ENCODE measurements around the gene KLF13.

The KLF13 gene

GRCh38 chr15:31317421-31318327 lies 9.0 kb upstream of the KLF13 start:
- no peak for DNase-seq

DNA sequence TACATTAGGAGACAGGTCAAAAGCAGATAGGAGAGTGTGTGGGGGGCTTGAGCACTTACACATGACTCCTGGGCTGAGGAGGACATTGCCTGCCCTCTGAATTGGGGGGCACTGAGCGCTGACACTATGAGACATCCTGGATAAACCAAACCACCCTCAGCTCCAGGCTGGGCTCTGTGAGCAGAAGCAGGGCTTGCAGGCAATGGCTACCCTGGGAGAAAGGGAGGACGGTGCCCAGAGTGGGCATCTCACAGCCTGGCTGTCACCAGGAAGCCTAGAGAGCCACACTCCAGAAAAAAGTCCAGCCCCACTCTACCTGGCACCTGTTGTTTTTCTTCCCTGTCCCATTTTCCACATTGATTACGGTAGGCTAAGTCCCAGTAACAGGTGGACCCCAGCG lies 8.2 kb upstream of the KLF13 start:
- no peak for DNase-seq

DNA sequence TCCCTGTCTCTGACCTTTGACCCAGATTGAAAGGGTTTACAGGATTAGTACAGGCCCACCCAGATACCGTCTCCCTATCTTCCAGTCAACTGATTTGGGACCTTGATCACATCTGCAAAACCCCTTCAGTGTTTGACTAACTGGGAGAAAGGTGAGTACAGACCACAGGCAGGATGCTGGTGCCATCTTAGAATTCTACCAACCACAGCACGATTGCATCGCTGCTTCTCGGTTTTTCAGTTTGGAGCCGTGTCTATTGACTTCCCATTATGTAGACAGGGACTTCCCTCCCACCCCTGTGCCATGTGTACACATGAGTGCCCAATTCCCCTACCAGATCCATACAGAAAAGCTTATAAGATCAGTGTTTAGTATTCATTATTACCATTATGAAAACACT lies 6.6 kb upstream of the KLF13 start:
- no peak for DNase-seq

GRCh38 chr15:31321418-31321817 lies 5.2 kb upstream of the KLF13 start:
- DNase-seq = no peak

DNA sequence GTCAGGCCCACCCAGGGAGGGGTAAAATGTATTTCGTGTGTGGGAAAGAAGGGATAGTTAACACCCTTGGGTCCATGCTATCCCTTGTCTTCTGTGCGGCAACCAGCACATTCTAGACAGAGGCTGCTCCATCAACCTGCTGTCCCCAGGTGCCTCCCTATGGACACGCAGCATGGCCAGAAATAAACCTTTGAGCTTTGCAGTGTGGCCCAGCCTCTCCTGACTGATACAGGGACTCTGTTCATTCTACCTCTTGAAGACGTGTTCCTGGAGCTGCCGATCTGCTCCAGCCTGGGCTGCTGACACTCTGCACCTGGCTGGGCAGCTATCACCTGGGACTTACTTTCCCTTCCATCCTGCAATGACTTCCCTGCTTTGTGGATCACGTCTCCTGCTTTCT lies 4.1 kb upstream of the KLF13 start:
- DNase-seq = no peak

DNA sequence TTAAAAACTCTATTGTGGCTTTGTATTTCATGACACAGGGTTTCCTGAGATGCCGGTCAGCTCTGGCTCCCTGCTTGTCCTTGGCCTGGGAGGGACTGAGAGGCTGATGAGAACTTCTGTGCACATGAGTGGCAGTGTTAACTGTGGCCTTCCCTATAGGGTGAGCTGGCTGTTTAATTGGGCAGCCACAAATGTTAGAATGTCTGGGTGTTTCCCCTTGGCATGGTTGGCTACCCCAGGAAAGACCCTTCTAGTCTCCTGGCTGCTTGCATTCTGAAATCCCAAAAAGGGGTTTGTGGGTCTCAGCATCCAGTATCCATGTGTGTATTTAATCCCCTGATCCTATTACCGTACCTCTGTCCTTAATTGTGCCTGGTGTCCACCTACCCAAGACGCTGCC lies 3.0 kb upstream of the KLF13 start:
- DNase-seq = no peak

DNA sequence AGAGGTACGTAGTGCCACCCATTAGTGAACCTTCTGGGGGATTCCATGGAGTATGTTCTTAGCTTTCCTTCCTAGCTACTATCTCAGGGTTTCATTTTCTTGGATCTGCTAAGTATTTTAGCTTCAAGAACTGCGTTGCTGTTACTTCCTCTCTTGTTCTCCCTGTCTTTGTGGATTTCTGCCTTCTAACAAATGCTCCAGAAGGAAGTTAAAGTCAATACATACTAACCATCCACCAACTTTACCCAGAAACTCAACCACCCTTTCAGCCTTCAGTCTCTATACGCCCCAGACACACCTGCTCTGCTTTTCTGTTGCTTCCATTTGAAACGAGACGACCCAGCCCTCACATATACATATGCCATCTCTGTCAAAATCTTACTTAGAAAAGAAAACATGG lies 2.4 kb upstream of the KLF13 start:
- DNase-seq = no peak

DNA sequence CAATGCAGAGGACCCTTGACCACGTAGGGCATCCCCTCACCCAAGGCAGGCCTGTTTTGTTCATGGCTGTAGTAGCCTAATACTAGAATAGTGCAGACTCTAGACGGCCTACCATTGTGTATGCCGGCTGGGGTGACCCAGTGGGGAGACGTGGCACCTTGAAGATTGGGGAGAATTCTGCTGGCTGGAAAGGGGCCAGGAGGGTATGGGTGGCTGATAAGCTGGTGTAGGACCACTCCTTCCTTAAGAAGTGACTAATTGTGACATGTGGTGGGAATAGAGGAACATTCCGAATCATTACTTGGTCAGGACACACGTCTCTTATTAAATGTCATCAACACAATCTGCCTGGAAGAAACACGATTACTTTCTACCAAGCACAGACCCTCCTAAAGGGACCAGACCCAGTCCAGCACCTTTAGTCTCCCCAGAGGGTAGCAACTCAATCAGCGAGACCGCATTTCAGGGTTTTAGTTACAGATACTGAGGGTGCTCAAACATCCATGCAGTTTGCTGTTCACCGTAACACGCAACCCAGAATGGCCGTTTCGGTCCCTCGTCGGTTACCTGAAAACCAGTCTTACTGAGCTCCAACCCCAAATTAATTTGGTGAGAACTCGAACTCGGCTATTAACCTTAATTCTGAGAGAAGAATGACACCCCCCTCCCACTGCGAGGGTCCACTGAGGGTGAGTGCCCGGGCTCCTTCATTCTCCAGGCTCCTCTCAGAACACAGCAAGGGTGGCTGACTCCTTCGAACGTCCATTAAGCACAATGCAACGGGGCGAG lies 1.6 kb upstream of the KLF13 start:
- DNase-seq = no peak

- peak in 1 of 2 experiments; percentile 51 for DNase-seq
These were observed 960 bp upstream of the KLF13 start for GRCh38 chr15:31325595-31326155.

DNA sequence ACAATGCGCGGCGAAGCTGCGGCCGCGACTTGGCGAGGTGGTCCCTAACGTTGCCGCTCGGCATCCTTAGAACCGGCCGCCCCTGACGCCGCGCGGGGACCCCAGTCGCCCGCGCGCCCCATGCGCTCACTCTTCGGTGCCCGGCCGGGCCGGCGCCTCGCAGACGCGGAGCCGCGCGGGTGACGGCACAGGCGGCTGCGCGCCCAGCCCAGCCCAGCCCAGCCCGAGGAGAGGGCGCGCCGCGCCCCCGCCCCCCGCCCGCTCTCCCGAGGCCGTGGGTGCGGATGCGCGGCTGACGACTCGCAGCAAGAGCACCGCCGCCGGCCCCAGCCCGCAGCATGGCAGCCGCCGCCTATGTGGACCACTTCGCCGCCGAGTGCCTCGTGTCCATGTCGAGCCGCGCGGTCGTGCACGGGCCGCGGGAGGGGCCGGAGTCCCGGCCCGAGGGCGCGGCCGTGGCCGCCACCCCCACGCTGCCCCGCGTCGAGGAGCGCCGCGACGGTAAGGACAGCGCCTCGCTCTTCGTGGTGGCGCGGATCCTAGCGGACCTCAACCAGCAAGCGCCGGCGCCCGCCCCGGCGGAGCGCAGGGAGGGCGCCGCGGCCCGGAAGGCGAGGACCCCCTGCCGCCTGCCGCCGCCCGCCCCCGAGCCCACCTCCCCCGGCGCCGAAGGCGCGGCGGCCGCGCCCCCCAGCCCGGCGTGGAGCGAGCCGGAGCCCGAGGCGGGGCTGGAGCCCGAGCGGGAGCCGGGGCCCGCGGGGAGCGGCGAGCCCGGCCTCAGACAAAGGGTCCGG lies 437 bp downstream of the KLF13 start:
- peak in 1 of 2 experiments; percentile 53 for DNase-seq

- DNase-seq = peak; percentile 34 to 42
These were observed 1.2 kb downstream of the KLF13 start for GRCh38 chr15:31327669-31328427.

GRCh38 chr15:31328428-31328968 lies 1.9 kb downstream of the KLF13 start:
- DNase-seq = no peak

DNA sequence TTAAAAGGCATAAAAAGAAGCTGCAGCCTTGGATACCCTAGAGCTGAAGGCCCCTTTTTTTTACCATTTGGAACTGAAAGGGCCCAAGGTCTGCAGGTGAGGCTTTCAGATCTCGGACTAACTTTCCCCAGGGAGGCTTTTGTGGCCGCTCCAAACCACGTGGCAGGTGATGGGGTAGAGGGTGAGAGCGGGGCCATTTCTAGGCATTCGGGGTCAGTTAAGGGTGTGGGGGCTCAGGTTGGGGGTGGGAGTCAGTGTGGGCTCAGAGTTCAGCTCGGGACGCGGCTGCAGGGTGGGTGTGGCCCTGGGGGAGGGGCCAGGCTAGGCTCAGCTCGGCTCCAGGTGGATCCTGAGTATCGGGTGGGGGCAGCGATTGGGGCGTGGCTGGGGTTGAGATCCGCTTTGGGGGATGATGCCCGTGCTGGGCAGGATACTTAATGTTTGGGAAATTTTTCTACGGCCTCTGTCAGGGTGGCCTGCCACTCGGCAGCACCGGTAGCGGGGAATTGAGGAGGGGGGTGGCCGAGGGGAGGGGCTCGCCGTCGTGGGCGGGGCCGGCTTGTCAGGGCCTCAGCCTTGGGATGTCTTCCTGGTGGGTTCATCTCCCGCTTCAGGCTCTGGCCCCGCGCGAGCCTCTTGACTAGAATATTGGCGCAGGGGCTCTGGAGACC lies 2.5 kb downstream of the KLF13 start:
- DNase-seq = no peak

DNA sequence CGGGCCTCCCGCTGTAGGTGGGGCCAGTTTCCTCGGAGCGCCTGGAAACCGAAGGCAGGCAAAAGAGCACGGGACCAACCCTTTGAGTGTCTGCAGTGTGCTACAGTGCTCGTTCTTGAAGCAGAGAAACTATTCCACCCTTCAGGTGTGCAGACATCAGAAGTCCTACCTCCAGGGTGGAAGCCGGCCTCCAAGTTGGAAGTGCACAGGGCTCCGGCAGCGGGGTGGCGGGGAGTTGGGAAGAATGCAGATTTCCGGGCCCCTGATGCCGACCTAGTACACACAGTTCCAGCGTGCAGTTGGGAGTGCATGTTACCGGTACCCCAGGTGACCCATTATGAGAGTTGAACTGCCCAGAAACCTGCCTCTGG lies 3.0 kb downstream of the KLF13 start:
- DNase-seq = no peak

DNA sequence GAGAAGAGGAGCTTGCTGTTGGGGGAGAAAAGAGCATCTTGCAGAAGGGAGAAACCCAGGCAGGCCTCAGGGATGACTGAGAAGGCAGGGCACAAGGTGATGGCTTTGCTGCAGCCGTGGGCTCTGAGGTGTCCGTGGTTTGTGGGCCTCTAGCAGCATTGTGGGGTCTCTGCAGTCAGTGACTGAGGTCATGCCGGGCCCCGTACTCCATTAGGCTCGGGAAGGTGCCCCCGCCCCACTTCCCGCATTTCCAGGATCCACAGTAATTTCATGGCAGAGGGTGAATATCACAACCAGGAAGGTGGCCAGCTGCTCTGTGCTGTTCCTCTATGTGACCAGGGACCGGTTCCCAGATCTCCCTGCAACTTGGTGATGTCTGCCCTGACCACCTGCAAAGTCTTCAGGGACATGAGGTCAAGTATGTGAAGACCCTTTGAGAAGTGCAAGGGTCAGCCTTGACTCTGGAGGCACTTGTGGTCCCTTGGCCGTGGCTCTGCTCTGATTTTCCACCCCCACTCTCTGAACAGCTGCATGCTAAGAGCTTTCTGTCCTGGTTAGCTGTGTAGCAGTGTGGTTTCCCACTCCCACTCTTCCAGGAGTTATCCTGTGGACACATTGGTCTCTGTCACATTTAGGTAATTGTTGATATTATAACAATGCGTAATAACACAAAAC lies 3.6 kb downstream of the KLF13 start:
- DNase-seq = no peak

DNA sequence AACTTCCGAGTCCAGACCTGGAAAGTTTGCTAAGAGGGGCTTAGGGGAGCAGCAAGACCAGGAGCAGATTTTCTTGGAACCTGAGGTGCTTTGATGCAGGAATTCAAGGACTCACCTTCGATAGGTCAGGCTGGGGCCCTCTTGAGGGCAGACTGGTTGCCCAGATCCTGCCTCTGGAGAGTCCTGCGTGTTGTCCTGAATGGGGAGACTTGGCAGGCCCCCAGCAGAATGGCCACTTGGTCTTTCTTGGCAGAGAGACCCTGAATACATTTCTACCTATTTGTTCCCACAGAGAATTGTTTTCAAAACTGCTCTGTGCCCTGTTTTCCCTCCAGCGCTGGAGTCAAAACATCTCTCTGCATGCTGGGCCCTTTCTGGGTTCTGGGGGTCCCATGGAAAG lies 4.2 kb downstream of the KLF13 start:
- no peak for DNase-seq

DNA sequence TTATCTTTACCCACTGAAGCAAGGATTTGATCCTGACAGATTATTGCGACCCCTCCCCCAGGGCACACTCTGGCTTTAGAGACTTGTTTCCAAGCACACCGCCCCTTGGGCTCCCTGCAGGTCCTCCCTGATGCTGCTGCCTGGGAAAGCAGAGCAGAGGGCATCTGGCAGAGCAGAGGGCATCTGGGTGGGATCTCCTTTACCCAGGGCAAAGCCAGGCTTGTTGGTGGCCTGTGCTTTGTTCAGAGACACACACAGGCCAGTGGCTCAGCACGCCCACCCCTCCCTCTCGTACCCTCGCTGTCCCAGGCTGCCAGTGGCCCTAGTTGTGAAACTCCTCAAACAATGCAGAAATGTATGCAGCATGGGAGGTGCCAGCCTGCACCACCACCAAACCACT lies 4.8 kb downstream of the KLF13 start:
- DNase-seq = no peak

DNA sequence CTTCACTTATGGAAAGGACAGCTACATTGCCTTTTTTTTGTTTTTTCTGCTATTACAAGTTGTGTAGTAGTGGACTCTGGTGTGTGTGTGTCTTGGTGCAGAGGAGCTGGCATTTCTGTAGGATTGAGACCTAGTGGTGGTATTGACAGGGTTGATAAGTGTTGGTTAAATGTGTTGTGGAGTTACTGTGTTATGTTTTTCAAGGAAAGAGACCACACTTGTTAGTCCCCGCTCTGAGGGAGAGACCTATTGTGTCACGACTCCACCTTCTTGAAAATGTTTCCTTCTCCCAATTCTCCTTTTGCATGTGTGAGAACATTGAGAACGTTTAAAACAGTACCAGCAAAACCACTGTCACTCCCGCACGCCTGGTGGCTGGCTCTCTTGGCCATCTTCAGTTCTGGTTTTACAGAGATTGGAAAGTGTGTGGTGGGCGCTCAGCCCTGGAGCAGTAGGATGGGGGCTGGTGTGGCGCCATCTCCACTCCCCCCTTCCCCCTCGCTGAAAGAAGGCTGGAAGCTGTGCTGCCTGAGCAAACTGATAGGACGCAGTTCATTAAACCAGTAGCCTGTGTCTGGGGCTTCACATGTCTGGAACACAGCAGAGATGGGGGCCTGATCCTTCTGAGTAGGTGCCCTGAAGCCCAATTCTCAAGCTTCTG lies 5.5 kb downstream of the KLF13 start:
- no peak for DNase-seq

- DNase-seq = no peak
These were observed 6.0 kb downstream of the KLF13 start for GRCh38 chr15:31332681-31333071.

- no peak for DNase-seq
These were observed 6.5 kb downstream of the KLF13 start for GRCh38 chr15:31333119-31333518.

Data from SHP77 (cell line).